Transverse colon (tissue), 4 donors: Measurements from ENCODE around the gene PPP1R36. TPM values are rescaled to one million over a fixed set of nuclear protein-coding genes. Genes with fewer than 3 reads are reported as not detected.

Source experiments
- DNase-seq: peaks from one replicate; pipeline ENCODE4 v3.0.0-alpha.2; 2019
- H3K27ac ChIP-seq, 4 donors: fragments of 200-600 bp; sonication (generic); 2 replicates each; pipeline ENCODE4 v1.5.1; 2016 to 2018; ENCODE audit warnings: inconsistent platforms in 4 of 4
- H3K27me3 ChIP-seq: fragments of 200-600 bp; sonication (generic); 2 replicates; pipeline ENCODE4 v1.5.1; 2017; ENCODE audit warnings: inconsistent platforms
- H3K36me3 ChIP-seq, 4 donors: fragments of 200-600 bp; sonication (generic); 2 replicates each; pipeline ENCODE4 v1.5.1; 2017 to 2019; ENCODE audit warnings: inconsistent platforms in 4 of 4
- H3K4me1 ChIP-seq, 4 donors: fragments of 200-600 bp; sonication (generic); 2 replicates each; pipeline ENCODE4 v1.5.1; 2017 to 2020; ENCODE audit warnings: inconsistent platforms in 4 of 4
- H3K4me3 ChIP-seq, 4 donors: fragments of 200-600 bp; sonication (generic); 1 replicate in 1 of 4; 2 replicates in 3 of 4; pipeline versions ENCODE4 v1.5.1 to v1.6.1; 2017 to 2019; ENCODE audit warnings: inconsistent platforms in 4 of 4
- H3K9me3 ChIP-seq, 2 donors: fragments of 200-600 bp; sonication (generic); 2 replicates each; pipeline ENCODE4 v1.5.1; 2017 to 2019; ENCODE audit warnings: inconsistent platforms in 2 of 2
- EP300 ChIP-seq: sonication (generic); formaldehyde crosslinking; IDR thresholded peaks from one replicate; pipeline ENCODE4 v1.6.1; 2017; ENCODE audit warnings: antibody characterized with exemption, low read depth
- POLR2A ChIP-seq: fragments of 450-650 bp; IDR thresholded peaks from one replicate; pipeline ENCODE4 v1.6.1; 2016; ENCODE audit warnings: antibody characterized with exemption, mild to moderate bottlenecking, moderate library complexity
- POLR2AphosphoS5 ChIP-seq, 3 donors: sonication (generic); formaldehyde crosslinking; IDR thresholded peaks; one replicate each; pipeline ENCODE4 v1.6.1; 2016; ENCODE audit warnings: antibody characterized with exemption in 3 of 3
- WGBS, 2 donors: methylation state at CpG; one replicate each; pipeline ENCODE4 v1.1.5; 2018; ENCODE audit warnings: low coverage in 1 of 2; 5-methylcytosine and 5-hydroxymethylcytosine counted together
- in situ Hi-C, 4 donors: fragments of 200-750 bp; cut with MboI; loops; one replicate each; pipeline versions ENCODE4 v1.15.0 to v1.15.1; 2017; ENCODE audit warnings: low sequenced_read_pairs in 3 of 4, low pct_ligation_motif_present in 1 of 4, low pct_unique_long_range_greater_than_20kb in 1 of 4
- intact Hi-C: fragments of 100-400 bp; cut with DNase I; formaldehyde crosslinking; loops from one replicate; pipeline ENCODE4 v1.15.1; 2023; ENCODE audit warnings: low total_unique reads
- total RNA-seq, 4 donors: library from RNA; depleted of rRNA; stranded (reverse); fragments of >200 nt; gene quantifications; one replicate each; pipeline ENCODE4 v1.1.0, GENCODE V29; 2016
- TF ChIP-seq, protein P1 (sequence below), 5 experiments: fragments of 200-600 bp in 3 of 5; fragments of 450-650 bp in 2 of 5; sonication (generic) in 3 of 5; IDR thresholded peaks; 1 replicate in 2 of 5; 2 replicates in 3 of 5; pipeline ENCODE4 v1.5.1; 2016 to 2017; ENCODE audit warnings: antibody characterized with exemption in 5 of 5, inconsistent platforms in 3 of 5, mild to moderate bottlenecking in 2 of 5, moderate library complexity in 1 of 5

Gene PPP1R36
- total RNA-seq, 4 donors from 2014 or later = 2.4 to 11.2 (median 9.1) TPM

DNA sequence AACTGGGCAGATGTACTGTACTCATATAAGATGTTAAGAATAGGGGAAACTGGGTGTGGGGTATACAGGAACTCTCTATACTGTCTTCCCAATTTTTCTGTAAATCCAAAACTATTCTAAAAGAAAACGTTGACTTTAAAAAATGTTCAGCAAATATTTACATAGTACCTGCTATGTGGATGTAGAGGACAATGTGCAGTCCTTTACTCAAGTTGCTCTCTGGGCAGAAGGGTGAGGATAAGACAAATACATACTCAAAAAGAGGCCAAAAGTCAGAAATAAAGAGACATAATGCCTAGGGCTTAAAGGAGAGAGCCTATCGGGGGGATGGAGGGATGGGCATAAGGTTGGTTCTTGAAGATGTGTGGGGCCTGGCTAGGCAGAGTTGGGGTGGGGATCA lies 44.7 kb downstream of the PPP1R36 start:
- intact Hi-C loops = no loop called here
- TF ChIP-seq POLR2AphosphoS5 (IDR thresholded peaks at IDR 0.05) = no peak
- TF ChIP-seq POLR2A = no peak
- no peak for TF ChIP-seq EP300
- in situ Hi-C loops = no loop called here

DNA sequence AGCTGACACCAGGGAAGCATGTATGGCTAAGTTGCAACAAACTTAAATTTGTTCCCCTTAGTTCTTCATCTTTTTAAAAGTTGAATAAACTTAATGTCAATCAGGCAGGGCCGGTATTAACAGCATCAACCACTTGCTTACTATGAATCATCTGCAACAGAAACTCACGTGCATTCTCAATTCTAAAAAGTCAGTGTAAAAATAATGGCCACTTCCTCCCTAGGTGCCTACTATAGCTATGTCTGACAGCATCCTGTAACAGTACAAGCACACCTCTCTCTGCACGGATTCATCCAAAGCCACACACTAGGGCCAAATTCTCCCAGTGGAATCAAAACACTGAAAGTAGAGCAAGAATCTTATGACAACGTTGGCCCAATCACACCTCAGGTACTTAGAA lies 48.6 kb downstream of the PPP1R36 start:
- Histone ChIP-seq H3K4me3 (no peak overlapping the region), H3K27me3 (no peaks in the 10 kb centered on the region), H3K4me1 (no peaks in the 10 kb centered on the region), H3K27ac (no peak overlapping the region), H3K9me3 (no peaks in the 10 kb centered on the region), H3K36me3 (no peaks in the 10 kb centered on the region)
- intact Hi-C loops (no loop called here), in situ Hi-C loops (no loop called here)
- DNase-seq = no peak
- WGBS, 2 donors = 50 to 77% methylated on average over 3 to 4 of the region's 4 CpGs
- TF ChIP-seq POLR2AphosphoS5 (IDR thresholded peaks at IDR 0.05) (no peak), POLR2A (no peak), EP300 (no peak)
- TF ChIP-seq, protein P1, sequence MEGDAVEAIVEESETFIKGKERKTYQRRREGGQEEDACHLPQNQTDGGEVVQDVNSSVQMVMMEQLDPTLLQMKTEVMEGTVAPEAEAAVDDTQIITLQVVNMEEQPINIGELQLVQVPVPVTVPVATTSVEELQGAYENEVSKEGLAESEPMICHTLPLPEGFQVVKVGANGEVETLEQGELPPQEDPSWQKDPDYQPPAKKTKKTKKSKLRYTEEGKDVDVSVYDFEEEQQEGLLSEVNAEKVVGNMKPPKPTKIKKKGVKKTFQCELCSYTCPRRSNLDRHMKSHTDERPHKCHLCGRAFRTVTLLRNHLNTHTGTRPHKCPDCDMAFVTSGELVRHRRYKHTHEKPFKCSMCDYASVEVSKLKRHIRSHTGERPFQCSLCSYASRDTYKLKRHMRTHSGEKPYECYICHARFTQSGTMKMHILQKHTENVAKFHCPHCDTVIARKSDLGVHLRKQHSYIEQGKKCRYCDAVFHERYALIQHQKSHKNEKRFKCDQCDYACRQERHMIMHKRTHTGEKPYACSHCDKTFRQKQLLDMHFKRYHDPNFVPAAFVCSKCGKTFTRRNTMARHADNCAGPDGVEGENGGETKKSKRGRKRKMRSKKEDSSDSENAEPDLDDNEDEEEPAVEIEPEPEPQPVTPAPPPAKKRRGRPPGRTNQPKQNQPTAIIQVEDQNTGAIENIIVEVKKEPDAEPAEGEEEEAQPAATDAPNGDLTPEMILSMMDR (IDR thresholded peaks at IDR 0.05) = no peak

More for the DNA sequence above, 44.7 kb downstream of the PPP1R36 start:
- Histone ChIP-seq H3K27me3 (no peaks in the 10 kb centered on the region), H3K4me1 (no peaks in the 10 kb centered on the region), H3K4me3 (no peak overlapping the region), H3K27ac (no peak overlapping the region), H3K36me3 (no peaks in the 10 kb centered on the region), H3K9me3 (no peaks in the 10 kb centered on the region)
- no peak for DNase-seq
- 60 to 66% methylated on average over 2 of the region's 2 CpGs for WGBS, 2 donors

DNA sequence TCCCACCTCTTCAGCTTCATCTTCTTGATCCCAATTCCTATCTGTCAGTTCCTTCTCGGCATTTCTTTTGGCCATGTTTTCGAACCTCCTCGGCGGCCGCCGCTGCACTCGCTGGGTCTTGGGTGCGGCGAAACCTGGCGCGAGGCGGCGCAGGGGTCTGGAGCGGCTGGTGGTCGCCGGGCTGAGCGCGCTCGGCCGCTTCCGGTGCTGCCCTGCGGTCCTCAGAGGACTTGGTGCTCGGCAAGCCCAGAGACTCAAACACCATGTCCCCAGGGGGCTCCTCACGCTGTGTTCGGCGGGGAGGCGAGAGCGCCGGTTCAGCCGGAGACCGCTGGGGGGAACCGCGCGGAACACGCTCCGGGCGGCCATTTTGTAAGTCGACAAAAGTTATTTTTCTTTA lies 51.8 kb downstream of the PPP1R36 start:
- TF ChIP-seq, protein P1 (IDR thresholded peaks at IDR 0.05) = no peak
- no peak for TF ChIP-seq POLR2AphosphoS5 (IDR thresholded peaks at IDR 0.05)
- TF ChIP-seq EP300 = no peak
- no peak for TF ChIP-seq POLR2A
- H3K4me3 ChIP-seq = peak overlapping the region in 1 of 4 donors; percentile 16
- intact Hi-C loops (no loop called here), in situ Hi-C loops (no loop called here)
- 76% methylated on average over 38 of the region's 38 CpGs; no CpG with 5 or more reads in 1 of the 2 donors for WGBS, 2 donors
- DNase-seq = no peak
- H3K4me1 ChIP-seq = no peaks in the 10 kb centered on the region
- H3K9me3 ChIP-seq = no peaks in the 10 kb centered on the region
- H3K27ac ChIP-seq = no peak overlapping the region
- no peaks in the 10 kb centered on the region for H3K36me3 ChIP-seq
- no peaks in the 10 kb centered on the region for H3K27me3 ChIP-seq

GRCh38 chr14:64602826-64603225 lies 53.1 kb downstream of the PPP1R36 start:
- Histone ChIP-seq H3K36me3 (no peaks in the 10 kb centered on the region), H3K4me3 (no peak overlapping the region), H3K27me3 (no peaks in the 10 kb centered on the region), H3K27ac (no peak overlapping the region), H3K9me3 (no peaks in the 10 kb centered on the region), H3K4me1 (no peaks in the 10 kb centered on the region)
- TF ChIP-seq, protein P1 (IDR thresholded peaks at IDR 0.05) = no peak
- no peak for TF ChIP-seq POLR2AphosphoS5 (IDR thresholded peaks at IDR 0.05)
- TF ChIP-seq POLR2A = no peak
- no peak for TF ChIP-seq EP300
- intact Hi-C loops (no loop called here), in situ Hi-C loops (no loop called here)
- DNase-seq = no peak
- WGBS, 2 donors = 70 to 78% methylated on average over 2 of the region's 2 CpGs

- TF ChIP-seq, protein P1 (IDR thresholded peaks at IDR 0.05) = no peak
- TF ChIP-seq POLR2A (no peak), EP300 (no peak), POLR2AphosphoS5 (IDR thresholded peaks at IDR 0.05) (no peak)
- Histone ChIP-seq H3K9me3 (no peaks in the 10 kb centered on the region), H3K36me3 (no peaks in the 10 kb centered on the region), H3K27me3 (no peaks in the 10 kb centered on the region), H3K4me1 (no peaks in the 10 kb centered on the region), H3K4me3 (no peak overlapping the region), H3K27ac (no peak overlapping the region)
- intact Hi-C loops (no loop called here), in situ Hi-C loops (no loop called here)
- 100% methylated on average over 1 of the region's 1 CpG for WGBS, 2 donors
- DNase-seq = no peak
Measured at GRCh38 chr14:64604001-64604400, 54.2 kb downstream of the PPP1R36 start.
